SK-N-SH treated with all-trans-retinoic acid at 6 μM for 48 hours (cell line): ENCODE measurements around the gene TRIM69.

Experiments
- ATAC-seq: fragments of 200-7000 bp; cut with Tn5 transposase; 3 replicates; pipeline ENCODE4 v1.9.1; 2020; ENCODE audit warnings: mild to moderate bottlenecking, moderate library complexity
- ARNTL ChIP-seq: fragments of 450-650 bp; formaldehyde crosslinking; IDR thresholded peaks from 2 replicates; pipeline ENCODE4 v1.5.0; 2020; ENCODE audit warnings: low read depth, mild to moderate bottlenecking, moderate library complexity, borderline replicate concordance
- BACH2 ChIP-seq: fragments of 250-450 bp; sonication (Bioruptor Pico); IDR thresholded peaks from 2 replicates; pipeline ENCODE4 v1.9.0; 2021; ENCODE audit warnings: mild to moderate bottlenecking, borderline replicate concordance
- CSDC2 ChIP-seq: fragments of 250-450 bp; sonication (Bioruptor Pico); IDR thresholded peaks from 2 replicates; pipeline ENCODE4 v1.5.0; 2020; ENCODE audit warnings: mild to moderate bottlenecking, moderate library complexity
- GLIS3 ChIP-seq: fragments of 250-450 bp; sonication (Bioruptor Pico); IDR thresholded peaks from 2 replicates; pipeline ENCODE4 v1.5.0; 2020; ENCODE audit warnings: mild to moderate bottlenecking, moderate library complexity
- OSR1 ChIP-seq: fragments of 250-450 bp; sonication (Bioruptor Pico); IDR thresholded peaks from 2 replicates; pipeline ENCODE4 v1.8.0; 2022; ENCODE audit warnings: moderate library complexity, mild to moderate bottlenecking, inconsistent platforms
- PATZ1 ChIP-seq: fragments of 250-450 bp; sonication (Bioruptor Pico); IDR thresholded peaks from 2 replicates; pipeline ENCODE4 v1.8.0; 2020; ENCODE audit warnings: mild to moderate bottlenecking, moderate library complexity, borderline replicate concordance
- PPARA ChIP-seq: fragments of 250-450 bp; sonication (Bioruptor Pico); IDR thresholded peaks from 2 replicates; pipeline ENCODE4 v1.5.0; 2020; ENCODE audit warnings: mild to moderate bottlenecking, borderline replicate concordance
- RARB ChIP-seq: fragments of 250-450 bp; sonication (Bioruptor Pico); IDR thresholded peaks from 2 replicates; pipeline ENCODE4 v1.8.0; 2021; ENCODE audit warnings: mild to moderate bottlenecking, moderate library complexity
- SNAI2 ChIP-seq: fragments of 250-450 bp; sonication (Bioruptor Pico); IDR thresholded peaks from 2 replicates; pipeline ENCODE4 v1.5.0; 2020; ENCODE audit warnings: mild to moderate bottlenecking, moderate library complexity
- TCF4 ChIP-seq: fragments of 250-450 bp; sonication (Bioruptor Pico); IDR thresholded peaks from 2 replicates; pipeline ENCODE4 v1.8.0; 2021; ENCODE audit warnings: mild to moderate bottlenecking, moderate library complexity, borderline replicate concordance
- TOX ChIP-seq: fragments of 250-450 bp; sonication (Bioruptor Pico); IDR thresholded peaks from 2 replicates; pipeline ENCODE4 v1.8.0; 2021; ENCODE audit warnings: mild to moderate bottlenecking, moderate library complexity, borderline replicate concordance
- TSHZ2 ChIP-seq: fragments of 250-450 bp; sonication (Bioruptor Pico); IDR thresholded peaks from 2 replicates; pipeline ENCODE4 v1.5.0; 2020; ENCODE audit warnings: mild to moderate bottlenecking, moderate library complexity
- ZC3H10 ChIP-seq: fragments of 250-450 bp; sonication (Bioruptor Pico); IDR thresholded peaks from 2 replicates; pipeline ENCODE4 v1.5.1; 2021; ENCODE audit warnings: mild to moderate bottlenecking, moderate library complexity
- ZFP3 ChIP-seq: fragments of 250-450 bp; sonication (Bioruptor Pico); IDR thresholded peaks from 2 replicates; pipeline ENCODE4 v1.5.0; 2020; ENCODE audit warnings: mild to moderate bottlenecking, moderate library complexity
- ZNF565 ChIP-seq: fragments of 450-650 bp; formaldehyde crosslinking; conservative IDR thresholded peaks from 2 replicates; pipeline ENCODE4 v1.5.0; 2020; ENCODE audit warnings: low read depth, mild to moderate bottlenecking, moderate library complexity
- ZNF70 ChIP-seq: fragments of 450-650 bp; formaldehyde crosslinking; IDR thresholded peaks from 2 replicates; pipeline ENCODE4 v1.5.0; 2020; ENCODE audit warnings: mild to moderate bottlenecking, moderate library complexity
- ZNF8 ChIP-seq: fragments of 450-650 bp; formaldehyde crosslinking; IDR thresholded peaks from 2 replicates; pipeline ENCODE4 v1.5.0; 2020; ENCODE audit warnings: mild to moderate bottlenecking, moderate library complexity
- TF ChIP-seq, protein P1 (sequence below): fragments of 250-450 bp; sonication (Bioruptor Pico); IDR thresholded peaks from 2 replicates; pipeline ENCODE4 v1.8.0; 2021; ENCODE audit warnings: low read depth, mild to moderate bottlenecking, moderate library complexity, borderline replicate concordance
- TF ChIP-seq, protein P2 (sequence below): fragments of 250-450 bp; sonication (Bioruptor Pico); IDR thresholded peaks from 2 replicates; pipeline ENCODE4 v1.5.1; 2020; ENCODE audit warnings: low read depth, mild to moderate bottlenecking, moderate library complexity
- TF ChIP-seq, protein P3 (sequence below): fragments of 250-450 bp; sonication (Bioruptor Pico); IDR thresholded peaks from 2 replicates; pipeline ENCODE4 v1.5.1; 2021; ENCODE audit warnings: mild to moderate bottlenecking, moderate library complexity

Gene TRIM69

GRCh38 chr15:44775953-44776352, 39.6 kb downstream of the TRIM69 start:
- TF ChIP-seq TCF4 (CRISPR knock-in tag) = peak; percentile 65; the same call in 1 of the 2 replicates
- TF ChIP-seq RARB (CRISPR knock-in tag) = no peak
- no peak for TF ChIP-seq ZNF565 (CRISPR knock-in tag)
- TF ChIP-seq, protein P1, sequence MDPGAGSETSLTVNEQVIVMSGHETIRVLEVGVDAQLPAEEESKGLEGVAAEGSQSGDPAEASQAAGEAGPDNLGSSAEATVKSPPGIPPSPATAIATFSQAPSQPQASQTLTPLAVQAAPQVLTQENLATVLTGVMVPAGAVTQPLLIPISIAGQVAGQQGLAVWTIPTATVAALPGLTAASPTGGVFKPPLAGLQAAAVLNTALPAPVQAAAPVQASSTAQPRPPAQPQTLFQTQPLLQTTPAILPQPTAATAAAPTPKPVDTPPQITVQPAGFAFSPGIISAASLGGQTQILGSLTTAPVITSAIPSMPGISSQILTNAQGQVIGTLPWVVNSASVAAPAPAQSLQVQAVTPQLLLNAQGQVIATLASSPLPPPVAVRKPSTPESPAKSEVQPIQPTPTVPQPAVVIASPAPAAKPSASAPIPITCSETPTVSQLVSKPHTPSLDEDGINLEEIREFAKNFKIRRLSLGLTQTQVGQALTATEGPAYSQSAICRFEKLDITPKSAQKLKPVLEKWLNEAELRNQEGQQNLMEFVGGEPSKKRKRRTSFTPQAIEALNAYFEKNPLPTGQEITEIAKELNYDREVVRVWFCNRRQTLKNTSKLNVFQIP (CRISPR knock-in tag) = no peak
- no peak for TF ChIP-seq PPARA (CRISPR knock-in tag)
- peak; percentile 47; the same call in 1 of the 3 replicates for ATAC-seq

GRCh38 chr15:44779761-44780160, 43.4 kb downstream of the TRIM69 start:
- TF ChIP-seq GLIS3 (CRISPR knock-in tag) (no peak), PATZ1 (CRISPR knock-in tag) (no peak), ZNF8 (CRISPR knock-in tag) (no peak), BACH2 (no peak), CSDC2 (CRISPR knock-in tag) (no peak), TSHZ2 (CRISPR knock-in tag) (no peak), ZNF565 (CRISPR knock-in tag) (no peak), ARNTL (no peak), RARB (CRISPR knock-in tag) (no peak), ZC3H10 (CRISPR knock-in tag) (no peak), SNAI2 (CRISPR knock-in tag) (no peak), PPARA (CRISPR knock-in tag) (no peak), OSR1 (CRISPR knock-in tag) (no peak), TCF4 (CRISPR knock-in tag) (no peak), ZNF70 (CRISPR knock-in tag) (no peak), ZFP3 (CRISPR knock-in tag) (no peak), TOX (no peak)
- TF ChIP-seq, protein P1 (CRISPR knock-in tag) = no peak
- TF ChIP-seq, protein P2, sequence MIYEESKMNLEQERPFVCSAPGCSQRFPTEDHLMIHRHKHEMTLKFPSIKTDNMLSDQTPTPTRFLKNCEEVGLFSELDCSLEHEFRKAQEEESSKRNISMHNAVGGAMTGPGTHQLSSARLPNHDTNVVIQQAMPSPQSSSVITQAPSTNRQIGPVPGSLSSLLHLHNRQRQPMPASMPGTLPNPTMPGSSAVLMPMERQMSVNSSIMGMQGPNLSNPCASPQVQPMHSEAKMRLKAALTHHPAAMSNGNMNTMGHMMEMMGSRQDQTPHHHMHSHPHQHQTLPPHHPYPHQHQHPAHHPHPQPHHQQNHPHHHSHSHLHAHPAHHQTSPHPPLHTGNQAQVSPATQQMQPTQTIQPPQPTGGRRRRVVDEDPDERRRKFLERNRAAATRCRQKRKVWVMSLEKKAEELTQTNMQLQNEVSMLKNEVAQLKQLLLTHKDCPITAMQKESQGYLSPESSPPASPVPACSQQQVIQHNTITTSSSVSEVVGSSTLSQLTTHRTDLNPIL (CRISPR knock-in tag) = no peak
- TF ChIP-seq, protein P3, sequence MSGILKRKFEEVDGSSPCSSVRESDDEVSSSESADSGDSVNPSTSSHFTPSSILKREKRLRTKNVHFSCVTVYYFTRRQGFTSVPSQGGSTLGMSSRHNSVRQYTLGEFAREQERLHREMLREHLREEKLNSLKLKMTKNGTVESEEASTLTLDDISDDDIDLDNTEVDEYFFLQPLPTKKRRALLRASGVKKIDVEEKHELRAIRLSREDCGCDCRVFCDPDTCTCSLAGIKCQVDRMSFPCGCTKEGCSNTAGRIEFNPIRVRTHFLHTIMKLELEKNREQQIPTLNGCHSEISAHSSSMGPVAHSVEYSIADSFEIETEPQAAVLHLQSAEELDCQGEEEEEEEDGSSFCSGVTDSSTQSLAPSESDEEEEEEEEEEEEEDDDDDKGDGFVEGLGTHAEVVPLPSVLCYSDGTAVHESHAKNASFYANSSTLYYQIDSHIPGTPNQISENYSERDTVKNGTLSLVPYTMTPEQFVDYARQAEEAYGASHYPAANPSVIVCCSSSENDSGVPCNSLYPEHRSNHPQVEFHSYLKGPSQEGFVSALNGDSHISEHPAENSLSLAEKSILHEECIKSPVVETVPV (CRISPR knock-in tag) = no peak
- no peak for ATAC-seq
